NOMO-1 treated with dmso at 0.1 percent for 144 hours (cell line): ENCODE measurements around the gene PSMC3IP.
"Not testable (repeated sequence)": the region's sequence is repeated elsewhere in the genome, so short reads cannot be mapped to it uniquely, and the experiment has no call there.

Experiments
- DNase-seq: peaks from one replicate; lab custom pipeline; 2025; ENCODE audit not compliant: unreplicated experiment; lab: John Stamatoyannopoulos, UW

The PSMC3IP gene

DNA sequence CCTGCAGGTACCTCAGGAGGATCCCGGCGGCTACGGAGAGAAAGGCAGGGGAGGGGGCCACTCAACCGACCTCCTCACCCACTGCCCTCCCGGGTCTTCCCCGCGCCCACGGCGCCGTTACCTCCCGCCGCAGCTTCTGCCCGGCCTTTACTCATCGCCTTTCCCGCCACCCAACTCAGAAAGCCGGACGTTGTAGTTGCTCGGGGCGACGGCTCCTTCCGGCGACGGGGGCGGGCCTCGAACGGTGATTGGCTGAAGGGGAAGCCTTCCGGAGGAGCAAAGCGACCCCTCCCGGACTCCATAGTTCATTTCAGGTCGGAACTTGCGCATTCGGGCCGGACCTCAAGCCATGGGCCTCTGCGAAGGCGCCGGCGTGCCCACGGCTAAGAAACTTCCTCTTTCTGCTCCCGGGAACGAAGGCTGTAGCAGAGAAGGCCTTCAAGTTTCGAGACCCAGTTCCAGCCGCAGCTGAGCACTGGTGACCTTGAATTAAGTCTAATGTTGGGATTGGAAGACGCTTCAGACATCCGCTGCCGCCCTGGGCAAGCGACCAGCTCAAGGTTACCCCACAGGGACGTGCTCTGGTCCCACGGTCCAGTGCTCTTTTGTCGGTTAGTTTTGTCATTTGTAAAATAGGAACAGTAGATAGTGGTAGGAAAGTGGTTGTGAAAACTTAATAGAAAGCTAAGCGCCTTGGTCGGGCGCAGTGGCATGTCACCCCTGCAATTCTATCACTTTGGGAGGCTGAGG, at the start of gene PSMC3IP:
Gene PSMC3IP, minus strand, starts transcription at position 198 of the 750 bp plus-strand sequence. Its CDS starts 43 bp downstream, at position 155.
- peak; percentile 95 for DNase-seq

GRCh38 chr17:42623732-42624596, 46.4 kb upstream of the PSMC3IP start:
- DNase-seq: no peak

DNA sequence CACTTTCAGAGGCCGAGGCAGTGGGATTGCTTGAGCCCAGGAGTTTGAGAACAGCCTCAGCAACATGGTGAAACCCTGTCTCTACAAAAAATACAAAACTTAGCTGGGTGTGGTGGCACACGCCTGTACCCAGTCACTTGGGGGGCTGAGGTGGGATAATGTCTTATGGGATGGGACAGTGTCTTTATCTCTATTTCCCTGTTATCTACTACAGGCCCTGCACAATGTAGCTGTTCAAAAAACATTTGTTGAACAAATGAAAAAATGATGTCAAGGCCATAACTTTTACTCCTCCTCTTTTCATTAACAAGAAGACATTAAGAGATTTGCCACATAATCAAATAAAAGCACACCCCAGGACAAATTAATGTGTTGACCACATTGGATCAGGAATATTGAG, 45.7 kb upstream of the PSMC3IP start:
- no peak for DNase-seq

DNA sequence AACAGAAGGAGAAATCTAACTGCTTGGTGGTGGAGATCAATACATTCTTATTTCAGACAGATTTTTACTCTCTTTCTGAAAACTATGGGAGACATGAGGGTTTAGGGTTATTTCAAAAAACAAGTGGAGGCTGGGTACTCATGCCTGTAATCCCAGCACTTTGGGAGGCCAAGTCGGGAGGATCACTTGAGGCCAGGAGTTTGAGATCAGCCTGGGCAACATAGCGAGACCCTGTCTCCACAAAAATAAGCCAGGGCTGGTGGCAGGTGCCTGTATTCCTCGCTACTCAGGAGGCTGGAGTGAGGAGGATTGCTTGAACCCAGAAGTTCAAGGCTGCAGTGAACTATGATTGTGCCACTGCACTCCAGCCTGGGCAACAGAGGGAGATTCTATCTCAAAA, 44.5 kb upstream of the PSMC3IP start:
- not testable (repeated sequence) for DNase-seq

DNA sequence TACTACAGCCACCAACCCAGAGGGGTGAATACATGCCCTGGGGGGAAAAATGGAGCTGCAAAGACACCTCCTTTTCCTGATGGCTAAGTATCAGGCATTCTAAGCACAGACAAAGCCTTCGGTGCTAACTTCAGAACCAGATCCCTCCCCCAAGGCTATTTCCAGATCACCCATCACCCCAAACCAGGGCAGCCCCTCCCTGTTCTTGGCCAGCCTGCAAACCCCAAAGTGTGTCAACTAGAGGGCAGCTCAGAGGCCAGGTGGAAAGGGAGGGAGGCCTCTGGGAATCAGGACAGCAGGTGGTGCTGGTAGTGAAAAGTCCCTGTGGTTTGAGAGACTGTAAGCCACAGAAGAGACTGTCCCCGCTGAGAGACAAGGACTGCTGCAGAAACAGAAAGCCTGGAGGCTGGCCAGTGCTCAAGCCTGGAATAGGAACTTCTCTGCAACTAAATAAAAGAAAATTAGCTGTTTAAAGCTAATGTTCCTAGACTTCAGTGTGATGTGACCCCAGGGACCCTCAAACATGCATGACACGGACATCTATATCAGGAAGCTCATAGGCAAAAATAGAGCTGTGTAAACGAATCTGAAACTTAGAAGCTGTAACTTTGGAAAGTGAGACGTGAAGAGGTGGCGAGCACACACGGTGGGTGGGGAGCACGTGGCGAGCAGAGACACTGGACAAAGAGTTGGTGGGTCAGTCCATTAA, 41.1 kb upstream of the PSMC3IP start:
- no peak for DNase-seq

- no peak for DNase-seq
These were observed 40.5 kb upstream of the PSMC3IP start for GRCh38 chr17:42617956-42618431.

DNA sequence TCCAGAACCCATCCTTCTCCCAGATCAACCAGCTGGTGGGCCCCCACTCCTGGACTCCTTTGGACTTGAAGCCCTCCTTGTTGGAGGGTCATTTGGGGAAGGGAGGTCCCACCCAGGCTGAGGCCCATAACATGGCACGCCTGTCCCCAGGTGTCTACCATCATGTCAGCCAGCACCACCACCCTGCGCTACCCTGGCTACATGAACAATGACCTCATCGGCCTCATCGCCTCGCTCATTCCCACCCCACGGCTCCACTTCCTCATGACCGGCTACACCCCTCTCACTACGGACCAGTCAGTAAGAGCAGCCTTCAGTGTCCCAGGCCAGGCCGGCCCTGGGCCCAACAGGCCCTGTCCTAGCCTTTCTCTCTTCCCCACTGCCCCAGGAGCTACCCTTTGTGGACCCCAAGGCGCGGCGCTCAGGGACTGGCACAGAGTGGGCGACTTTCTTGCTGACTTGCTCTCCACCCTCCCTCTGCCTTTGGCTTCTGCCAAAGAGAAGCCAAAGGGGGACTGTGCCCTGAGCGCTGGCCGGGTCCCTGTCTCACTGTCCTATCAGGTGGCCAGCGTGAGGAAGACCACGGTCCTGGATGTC, 36.3 kb upstream of the PSMC3IP start:
- DNase-seq: no peak

GRCh38 chr17:42612013-42612412, 34.5 kb upstream of the PSMC3IP start:
- no peak for DNase-seq

DNA sequence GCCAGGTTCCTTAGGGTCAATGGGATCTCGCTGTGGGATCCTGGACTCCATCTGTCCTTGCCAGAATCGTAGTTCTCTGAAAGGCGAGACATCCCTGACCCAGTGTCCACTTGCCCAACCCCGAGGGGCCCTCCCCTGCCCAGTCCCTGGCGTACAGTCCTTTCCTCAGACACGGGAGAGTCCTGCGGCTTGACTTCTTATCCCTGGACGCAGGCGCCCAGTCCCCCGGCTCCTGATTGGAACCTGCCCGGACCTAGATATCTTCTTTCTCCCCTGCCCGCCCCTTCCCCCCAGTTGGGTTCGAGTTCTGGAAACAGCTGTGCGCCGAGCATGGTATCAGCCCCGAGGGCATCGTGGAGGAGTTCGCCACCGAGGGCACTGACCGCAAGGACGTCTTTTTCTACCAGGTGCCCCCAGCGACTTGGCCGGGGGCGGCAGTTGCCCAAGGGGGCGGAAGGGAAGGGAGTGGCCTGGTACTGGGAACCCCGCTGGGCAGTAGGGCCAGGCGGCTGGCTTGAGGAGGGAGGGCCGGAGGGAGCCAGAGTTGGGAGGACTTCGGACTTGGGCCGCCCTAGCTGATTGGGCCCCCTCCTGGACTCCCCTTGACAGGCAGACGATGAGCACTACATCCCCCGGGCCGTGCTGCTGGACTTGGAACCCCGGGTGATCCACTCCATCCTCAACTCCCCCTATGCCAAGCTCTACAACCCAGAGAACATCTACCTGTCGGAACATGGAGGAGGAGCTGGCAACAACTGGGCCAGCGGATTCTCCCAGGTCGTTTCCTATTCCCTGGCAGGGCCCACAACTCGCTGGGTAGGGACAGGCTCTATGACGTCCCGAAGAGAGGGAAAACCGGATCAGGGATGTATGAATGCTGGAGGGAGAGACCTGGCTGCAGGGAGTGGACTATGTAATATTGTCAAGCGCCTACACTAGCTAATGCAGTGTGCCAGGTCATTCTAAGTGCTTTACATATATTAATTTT, 32.6 kb upstream of the PSMC3IP start:
- DNase-seq: not testable (repeated sequence)

DNA sequence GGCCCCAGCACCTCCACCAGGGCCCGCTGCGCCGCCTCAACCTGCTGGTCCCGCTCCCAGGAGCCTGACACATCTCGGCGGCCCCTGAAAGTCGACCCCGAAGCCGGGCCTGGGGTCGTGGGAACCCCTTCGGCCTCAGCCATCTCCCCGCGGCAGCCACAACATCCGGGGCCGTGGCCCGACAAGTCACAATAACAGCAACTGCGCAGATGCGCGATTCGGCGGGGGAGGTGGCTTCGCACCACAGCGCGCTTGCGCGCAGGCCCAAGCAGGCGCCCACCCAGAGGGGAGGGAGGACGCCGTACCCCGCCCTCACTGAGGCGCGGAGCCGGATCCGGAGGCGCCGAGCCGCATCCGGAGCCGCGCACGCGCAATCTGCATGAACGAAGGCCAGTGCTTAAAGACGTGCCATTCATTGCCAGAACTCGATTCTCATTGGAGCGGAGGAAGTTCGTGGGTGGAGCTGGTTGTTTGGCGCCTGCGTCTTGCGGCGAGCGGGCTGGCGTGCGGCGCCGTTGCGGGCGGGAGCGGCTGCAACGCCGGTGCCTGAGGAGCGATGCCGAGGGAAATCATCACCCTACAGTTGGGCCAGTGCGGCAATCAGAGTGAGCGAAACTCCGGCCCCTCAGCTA, 31.8 kb upstream of the PSMC3IP start, which contains the start of the genes RETREG3 and TUBG1:
Gene RETREG3, minus strand, starts transcription at position 193 of the 632 bp plus-strand sequence. Its CDS starts 50 bp downstream, at position 143.
Gene TUBG1, plus strand, starts transcription at position 502 of the 632 bp plus-strand sequence. Its CDS starts 55 bp downstream, at position 557.
- DNase-seq: peak; percentile 99

GRCh38 chr17:42608305-42609181, 31.0 kb upstream of the PSMC3IP start:
- no peak for DNase-seq

DNA sequence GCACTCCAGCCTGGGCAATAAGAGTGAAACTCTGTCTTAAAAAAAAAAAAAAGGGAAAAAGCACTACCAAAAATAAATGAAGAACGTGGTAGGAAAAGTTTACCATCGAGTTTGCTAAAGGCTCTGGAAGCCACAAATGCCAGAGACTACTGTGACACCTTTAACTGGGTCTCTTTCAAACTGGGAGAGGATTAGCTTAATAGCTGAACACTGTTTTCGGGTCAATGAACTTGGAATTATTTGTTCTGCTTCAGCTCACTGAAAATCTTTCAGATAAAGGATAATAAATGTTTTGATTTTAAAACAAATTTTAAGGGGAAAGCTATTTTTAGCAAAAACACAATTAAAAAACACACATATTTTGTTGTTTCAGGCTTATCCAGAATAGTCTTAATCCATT, 30.2 kb upstream of the PSMC3IP start:
- DNase-seq: no peak

GRCh38 chr17:42603318-42603717, 25.8 kb upstream of the PSMC3IP start:
- DNase-seq: no peak

DNA sequence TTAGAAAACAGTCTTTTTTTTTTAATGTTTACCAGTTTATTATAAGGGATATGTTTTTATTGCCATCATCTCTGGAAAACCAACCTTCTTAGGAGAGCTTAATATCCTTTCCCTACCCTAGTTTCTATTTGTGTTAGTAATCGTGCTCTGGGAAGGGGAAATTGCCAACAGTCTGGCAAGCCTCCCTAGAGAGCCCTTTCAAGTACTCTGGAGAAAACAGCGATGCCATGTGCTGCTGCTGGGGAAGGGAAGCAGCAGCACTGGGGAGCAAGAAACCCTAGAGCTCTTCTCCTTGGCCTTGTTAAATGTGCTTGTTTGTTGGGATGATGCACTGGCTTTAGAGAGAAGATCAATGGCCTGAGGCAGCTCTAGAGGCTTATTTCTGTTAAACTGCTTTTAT, 21.4 kb upstream of the PSMC3IP start:
- no peak for DNase-seq

DNA sequence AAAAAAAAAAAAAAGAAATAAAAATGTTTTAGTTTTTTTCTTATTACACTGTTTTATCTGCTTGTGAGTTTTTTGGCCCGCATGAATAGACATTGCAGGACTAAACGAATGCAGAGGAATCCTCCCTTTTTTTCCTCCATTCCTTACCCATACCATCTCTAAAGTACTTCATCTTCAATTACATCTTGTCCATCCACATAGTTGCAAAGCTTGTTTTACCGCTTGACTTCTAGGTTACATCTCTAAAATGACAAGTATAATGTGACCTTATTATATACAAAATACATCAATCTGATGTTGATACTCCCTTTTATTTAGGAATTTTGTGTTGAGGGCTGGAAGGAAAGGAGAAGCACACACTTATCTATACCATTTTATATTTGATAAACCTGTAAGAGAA, 18.9 kb upstream of the PSMC3IP start:
- no peak for DNase-seq

- DNase-seq: no peak
These were observed 13.9 kb upstream of the PSMC3IP start for GRCh38 chr17:42591411-42591810.

- DNase-seq: no peak
These were observed 13.4 kb upstream of the PSMC3IP start for GRCh38 chr17:42590886-42591285.
